CD4-positive, CD25-positive, alpha-beta regulatory T cell (primary cell): ENCODE results near the gene FAM53B. TPM values are rescaled to one million over a fixed set of nuclear protein-coding genes. Genes with fewer than 3 reads are reported as not detected.

ENCODE experiments used
- ATAC-seq, 2 donors: fragments of 150-1000 bp; cut with Tn5 transposase; one replicate each; pipeline ENCODE4 v1.10.0; 2021; ENCODE audit warnings: low read depth in 2 of 2, moderate number of reproducible peaks in 2 of 2, moderate library complexity in 1 of 2
- DNase-seq, 3 donors: peaks; one replicate each; pipeline versions ENCODE4 v3.0.0 to v3.0.0-alpha.2; 2012 to 2022; ENCODE audit warnings: mixed read lengths in 1 of 3
- H3K27ac ChIP-seq: one replicate; pipeline ENCODE4 v1.7.0; 2013; ENCODE audit warnings: mild to moderate bottlenecking, low read length; ENCODE audit not compliant: insufficient read depth, poor library complexity, severe bottlenecking
- H3K27me3 ChIP-seq: one replicate; pipeline ENCODE4 v1.7.0; 2013; ENCODE audit warnings: low read length; ENCODE audit not compliant: control insufficient read depth, insufficient read depth
- H3K36me3 ChIP-seq: one replicate; pipeline ENCODE4 v1.7.0; 2013; ENCODE audit warnings: mild to moderate bottlenecking, low read length, moderate library complexity; ENCODE audit not compliant: control insufficient read depth, insufficient read depth
- H3K4me1 ChIP-seq: 2 replicates; pipeline ENCODE4 v1.7.0; 2013; ENCODE audit warnings: mild to moderate bottlenecking, low read length; ENCODE audit not compliant: insufficient read depth, control insufficient read depth, poor library complexity, severe bottlenecking
- H3K4me3 ChIP-seq: one replicate; pipeline ENCODE4 v1.7.0; 2013; ENCODE audit warnings: low read depth, mild to moderate bottlenecking, low read length, moderate library complexity
- H3K9me3 ChIP-seq, 2 experiments: 1 replicate in 1 of 2; 2 replicates in 1 of 2; pipeline ENCODE4 v1.7.0; 2013; ENCODE audit warnings: low read length in 2 of 2, mild to moderate bottlenecking in 1 of 2, moderate library complexity in 1 of 2; ENCODE audit not compliant: control insufficient read depth in 2 of 2
- H3K27ac Mint-ChIP-seq, 3 donors: one replicate each; pipeline ENCODE4 v1.8.0; 2020 to 2022; ENCODE audit warnings: mild to moderate bottlenecking in 3 of 3, mixed read lengths in 3 of 3, moderate library complexity in 2 of 3
- H3K27me3 Mint-ChIP-seq: one replicate; pipeline ENCODE4 v1.8.0; 2022; ENCODE audit warnings: mild to moderate bottlenecking, mixed read lengths
- H3K36me3 Mint-ChIP-seq: one replicate; pipeline ENCODE4 v1.8.0; 2020; ENCODE audit warnings: mixed read lengths
- H3K4me1 Mint-ChIP-seq, 4 donors: one replicate each; pipeline ENCODE4 v1.8.0; 2020 to 2022; ENCODE audit warnings: mixed read lengths in 4 of 4, mild to moderate bottlenecking in 1 of 4
- H3K4me3 Mint-ChIP-seq, 4 donors: one replicate each; pipeline ENCODE4 v1.8.0; 2020 to 2022; ENCODE audit warnings: mild to moderate bottlenecking in 4 of 4, mixed read lengths in 4 of 4, moderate library complexity in 3 of 4
- H3K9me3 Mint-ChIP-seq, 7 donors: one replicate each; pipeline ENCODE4 v1.8.0; 2020 to 2022; ENCODE audit warnings: mixed read lengths in 7 of 7, mild to moderate bottlenecking in 3 of 7, moderate library complexity in 2 of 7
- polyA plus RNA-seq, 4 donors: library from polyadenylated mRNA; unstranded; fragments of 300-500 nt; fragmentation: Illumina TruSeq; gene quantifications; one replicate each; pipeline ENCODE4 v1.2.3, GENCODE V29; 2021
- total RNA-seq: library from RNA; stranded (reverse); gene quantifications from one replicate; pipeline ENCODE4 v1.2.3, GENCODE V29; 2022

FAM53B gene
- total and polyA plus RNA-seq, 5 donors from 2014 or later = 5.8 to 116 (median 15.0) TPM

- peak overlapping the region; percentile 73 to 97 (median 92) for H3K27ac Mint-ChIP-seq
- peaks cover 89% of the 10 kb centered on the region for H3K4me1 ChIP-seq
- peak overlapping the region; percentile 67 to 89 (median 78) for H3K4me3 Mint-ChIP-seq
- no peak overlapping the region for H3K4me3 ChIP-seq
- ATAC-seq (no peak), DNase-seq (no peak)
- H3K27me3 Mint-ChIP-seq = no peaks in the 10 kb centered on the region
- peaks cover 17% of the 10 kb centered on the region for H3K36me3 Mint-ChIP-seq
- H3K36me3 ChIP-seq = peaks cover 7% of the 10 kb centered on the region
- H3K9me3 Mint-ChIP-seq = no peaks in the 10 kb centered on the region
- no peaks in the 10 kb centered on the region for H3K27me3 ChIP-seq
- H3K9me3 ChIP-seq = no peaks in the 10 kb centered on the region
- H3K4me1 Mint-ChIP-seq = peaks cover 15 to 93% (median 62%) of the 10 kb centered on the region in 4 donors
- H3K27ac ChIP-seq = peak overlapping the region; percentile 81
Observed at GRCh38 chr10:124652200-124652599, 92.0 kb downstream of the FAM53B start.

- Histone ChIP-seq H3K4me1 (peaks cover 94% of the 10 kb centered on the region), H3K27me3 (no peaks in the 10 kb centered on the region), H3K27ac (peak overlapping the region; percentile 81), H3K9me3 (no peaks in the 10 kb centered on the region), H3K4me3 (peak overlapping the region; percentile 18), H3K36me3 (peaks cover 5% of the 10 kb centered on the region)
- Mint-ChIP-seq H3K4me3 (peak overlapping the region; percentile 28 to 89 (median 80)), H3K4me1 (peaks cover 15 to 97% (median 63%) of the 10 kb centered on the region in 4 donors), H3K27me3 (no peaks in the 10 kb centered on the region), H3K27ac (peak overlapping the region; percentile 92 to 97 (median 93)), H3K9me3 (no peaks in the 10 kb centered on the region), H3K36me3 (peaks cover 15% of the 10 kb centered on the region)
- DNase-seq = no peak
- peak; percentile 20 to 30 for ATAC-seq
Observed at GRCh38 chr10:124651402-124651891, 92.7 kb downstream of the FAM53B start.

- Mint-ChIP-seq H3K36me3 (peaks cover 13% of the 10 kb centered on the region), H3K27ac (peak overlapping the region; percentile 93 to 99 (median 97)), H3K4me3 (peak overlapping the region; percentile 59 to 89 (median 80)), H3K9me3 (no peaks in the 10 kb centered on the region), H3K27me3 (no peaks in the 10 kb centered on the region), H3K4me1 (peaks cover 15 to 98% (median 62%) of the 10 kb centered on the region in 4 donors)
- peaks cover 94% of the 10 kb centered on the region for H3K4me1 ChIP-seq
- no peaks in the 10 kb centered on the region for H3K36me3 ChIP-seq
- H3K4me3 ChIP-seq = peak overlapping the region; percentile 62
- ATAC-seq (peak; percentile 78 to 80), DNase-seq (peak; percentile 62 to 87 (median 74))
- H3K27ac ChIP-seq = peak overlapping the region; percentile 81
- no peaks in the 10 kb centered on the region for H3K27me3 ChIP-seq
- H3K9me3 ChIP-seq = no peaks in the 10 kb centered on the region
Observed at GRCh38 chr10:124650820-124651401, 93.3 kb downstream of the FAM53B start.

- H3K9me3 Mint-ChIP-seq = no peaks in the 10 kb centered on the region
Observed at GRCh38 chr10:124650263-124650662, 93.9 kb downstream of the FAM53B start.

GRCh38 chr10:124649214-124649613 is 95.0 kb downstream of the FAM53B start:
- ATAC-seq (no peak), DNase-seq (no peak)
- H3K27me3 Mint-ChIP-seq = no peaks in the 10 kb centered on the region
- peak overlapping the region; percentile 81 for H3K27ac ChIP-seq
- H3K4me3 Mint-ChIP-seq = peak overlapping the region; percentile 58 to 80 (median 76)
- H3K4me3 ChIP-seq = peak overlapping the region; percentile 58
- H3K4me1 Mint-ChIP-seq = peaks cover 15 to 97% (median 64%) of the 10 kb centered on the region in 4 donors
- H3K4me1 ChIP-seq = peaks cover 94% of the 10 kb centered on the region
- H3K9me3 Mint-ChIP-seq = no peaks in the 10 kb centered on the region
- H3K36me3 Mint-ChIP-seq = peaks cover 8% of the 10 kb centered on the region
- H3K36me3 ChIP-seq = no peaks in the 10 kb centered on the region
- no peaks in the 10 kb centered on the region for H3K27me3 ChIP-seq
- no peaks in the 10 kb centered on the region for H3K9me3 ChIP-seq
- peak overlapping the region; percentile 94 to 97 (median 96) for H3K27ac Mint-ChIP-seq

More at GRCh38 chr10:124650263-124650662, 93.9 kb downstream of the FAM53B start:
- Mint-ChIP-seq H3K27ac (peak overlapping the region; percentile 93 to 99 (median 97)), H3K4me1 (peaks cover 15 to 98% (median 58%) of the 10 kb centered on the region in 4 donors), H3K27me3 (no peaks in the 10 kb centered on the region), H3K36me3 (peaks cover 8% of the 10 kb centered on the region), H3K4me3 (peak overlapping the region; percentile 59 to 89 (median 80))
- Histone ChIP-seq H3K4me1 (peaks cover 94% of the 10 kb centered on the region), H3K4me3 (peak overlapping the region; percentile 62), H3K9me3 (no peaks in the 10 kb centered on the region), H3K27ac (peak overlapping the region; percentile 81), H3K27me3 (no peaks in the 10 kb centered on the region), H3K36me3 (no peaks in the 10 kb centered on the region)
- DNase-seq (no peak), ATAC-seq (no peak)

GRCh38 chr10:124648738-124649137 is 95.4 kb downstream of the FAM53B start:
- Mint-ChIP-seq H3K9me3 (no peaks in the 10 kb centered on the region), H3K36me3 (peaks cover 8% of the 10 kb centered on the region), H3K4me3 (peak overlapping the region; percentile 58 to 82 (median 79)), H3K27ac (peak overlapping the region; percentile 94 to 97 (median 96)), H3K27me3 (no peaks in the 10 kb centered on the region), H3K4me1 (peaks cover 15 to 99% (median 64%) of the 10 kb centered on the region in 4 donors)
- peaks cover 97% of the 10 kb centered on the region for H3K4me1 ChIP-seq
- no peaks in the 10 kb centered on the region for H3K36me3 ChIP-seq
- peak overlapping the region; percentile 58 for H3K4me3 ChIP-seq
- H3K9me3 ChIP-seq = no peaks in the 10 kb centered on the region
- DNase-seq (peak; percentile 20 to 70 (median 38)), ATAC-seq (no peak)
- H3K27me3 ChIP-seq = no peaks in the 10 kb centered on the region
- H3K27ac ChIP-seq = peak overlapping the region; percentile 81

GRCh38 chr10:124648131-124648475 is 96.1 kb downstream of the FAM53B start:
- Mint-ChIP-seq H3K27me3 (no peaks in the 10 kb centered on the region), H3K9me3 (no peaks in the 10 kb centered on the region), H3K36me3 (peaks cover 5% of the 10 kb centered on the region), H3K4me1 (peaks cover 16 to 95% (median 62%) of the 10 kb centered on the region in 4 donors), H3K4me3 (peak overlapping the region; percentile 58 to 82 (median 79)), H3K27ac (peak overlapping the region; percentile 94 to 97 (median 96))
- H3K27me3 ChIP-seq = no peaks in the 10 kb centered on the region
- H3K4me3 ChIP-seq = peak overlapping the region; percentile 58
- H3K4me1 ChIP-seq = peaks cover 94% of the 10 kb centered on the region
- H3K9me3 ChIP-seq = no peaks in the 10 kb centered on the region
- no peaks in the 10 kb centered on the region for H3K36me3 ChIP-seq
- ATAC-seq (no peak), DNase-seq (no peak)
- H3K27ac ChIP-seq = peak overlapping the region; percentile 81
